ENCODE results near the gene NME4.

NME4 gene

GRCh38 chr16:367333-367903 is 29.6 kb upstream of the NME4 start:
- Histone ChIP-seq H3K4me1 (peaks cover 40 to 85% (median 75%) of the 10 kb centered on the region in 10 experiments), H3K4me3 (no peak overlapping the region), H4K20me1 (peaks cover 0 to 71% (median 46%) of the 10 kb centered on the region in 11 experiments; a peak in 19 of 22 replicates)

GRCh38 chr16:368388-369158 is 28.4 kb upstream of the NME4 start:
- Histone ChIP-seq H3K4me2 (peak overlapping the region in 9 of 11 experiments; percentile 84 to 98 (median 95); a peak in 16 of 22 replicates), H3K9ac (peak overlapping the region; percentile 6 to 79 (median 68); a peak in 10 of 22 replicates), H3K36me3 (peaks cover 44 to 63% (median 54%) of the 10 kb centered on the region in 11 experiments), H3K27me3 (no peaks in the 10 kb centered on the region), H3K9me3 (replicated peaks in 1 of 11) (no peaks in the 10 kb centered on the region), H3K4me1 (peaks cover 32 to 83% (median 72%) of the 10 kb centered on the region in 10 experiments), H4K20me1 (peaks cover 0 to 74% (median 42%) of the 10 kb centered on the region in 11 experiments; a peak in 20 of 22 replicates), H3K27ac (no peak overlapping the region), H3K4me3 (no peak overlapping the region)
- TF ChIP-seq Cebpa-rat (IDR thresholded peaks at IDR 0.05) = no peak

More at GRCh38 chr16:367333-367903, 29.6 kb upstream of the NME4 start:
- Histone ChIP-seq H3K9me3 (replicated peaks in 1 of 11) (no peaks in the 10 kb centered on the region), H3K27me3 (no peaks in the 10 kb centered on the region; a peak in 1 of 22 replicates), H3K27ac (no peak overlapping the region), H3K36me3 (peaks cover 33 to 51% (median 42%) of the 10 kb centered on the region in 11 experiments), H3K4me2 (peak overlapping the region in 6 of 11 experiments; percentile 22 to 91 (median 79); a peak in 7 of 22 replicates), H3K9ac (peak overlapping the region in 4 of 11 experiments; percentile 9 to 69 (median 32); a peak in 4 of 22 replicates)
- TF ChIP-seq Cebpa-rat (IDR thresholded peaks at IDR 0.05) = no peak

- Histone ChIP-seq H3K9ac (peak overlapping the region; percentile 40 to 79 (median 69); a peak in 21 of 22 replicates), H3K4me2 (peak overlapping the region; percentile 84 to 98 (median 94)), H3K4me3 (peak overlapping the region; percentile 43 to 66 (median 55)), H3K27ac (peak overlapping the region in 1 of 11 experiments; percentile 22; a peak in 3 of 22 replicates), H3K36me3 (peaks cover 52 to 71% (median 62%) of the 10 kb centered on the region in 11 experiments), H3K4me1 (peaks cover 32 to 77% (median 68%) of the 10 kb centered on the region in 10 experiments), H4K20me1 (peaks cover 0 to 77% (median 42%) of the 10 kb centered on the region in 11 experiments; a peak in 20 of 22 replicates), H3K27me3 (no peaks in the 10 kb centered on the region), H3K9me3 (replicated peaks in 1 of 11) (no peaks in the 10 kb centered on the region)
- no peak for TF ChIP-seq Cebpa-rat (IDR thresholded peaks at IDR 0.05)
Observed at GRCh38 chr16:369275-369865, 27.6 kb upstream of the NME4 start.

GRCh38 chr16:369866-370436 is 27.0 kb upstream of the NME4 start:
- no peaks in the 10 kb centered on the region for H3K27me3 ChIP-seq
- H3K4me2 ChIP-seq = peak overlapping the region; percentile 84 to 98 (median 94)
- no peak for TF ChIP-seq Cebpa-rat (IDR thresholded peaks at IDR 0.05)
- H3K36me3 ChIP-seq = peaks cover 58 to 76% (median 68%) of the 10 kb centered on the region in 11 experiments
- H3K9ac ChIP-seq = peak overlapping the region; percentile 40 to 79 (median 69); a peak in 21 of 22 replicates
- peak overlapping the region; percentile 43 to 66 (median 55) for H3K4me3 ChIP-seq
- H4K20me1 ChIP-seq = peaks cover 0 to 80% (median 42%) of the 10 kb centered on the region in 11 experiments; a peak in 20 of 22 replicates
- peaks cover 32 to 72% (median 65%) of the 10 kb centered on the region in 10 experiments for H3K4me1 ChIP-seq
- H3K27ac ChIP-seq = peak overlapping the region in 1 of 11 experiments; percentile 22; a peak in 3 of 22 replicates
- H3K9me3 ChIP-seq (replicated peaks in 1 of 11) = no peaks in the 10 kb centered on the region

GRCh38 chr16:370443-370842 is 26.6 kb upstream of the NME4 start, which contains the start of gene MRPL28:
Gene MRPL28, minus strand, starts transcription at chr16:370538. Its CDS starts 320 bp downstream, at chr16:370218.
- Histone ChIP-seq H3K9me3 (replicated peaks in 1 of 11) (no peaks in the 10 kb centered on the region), H3K9ac (peak within 1 kb of the TSS; percentile 40 to 79 (median 69); a peak in 21 of 22 replicates), H4K20me1 (peaks cover 0 to 85% (median 42%) of the 10 kb centered on the region in 11 experiments; a peak in 20 of 22 replicates), H3K4me2 (peak within 1 kb of the TSS; percentile 84 to 98 (median 94)), H3K27ac (peak within 1 kb of the TSS; percentile 9 to 61 (median 49); a peak in 18 of 22 replicates), H3K36me3 (peaks cover 63 to 81% (median 72%) of the 10 kb centered on the region in 11 experiments), H3K4me1 (peaks cover 32 to 67% (median 62%) of the 10 kb centered on the region in 10 experiments), H3K4me3 (peak within 1 kb of the TSS; percentile 43 to 66 (median 55)), H3K27me3 (no peaks in the 10 kb centered on the region)
- no peak for TF ChIP-seq Cebpa-rat (IDR thresholded peaks at IDR 0.05)

GRCh38 chr16:370979-371514 is 26.0 kb upstream of the NME4 start:
- peaks cover 32 to 62% (median 57%) of the 10 kb centered on the region in 10 experiments for H3K4me1 ChIP-seq
- H3K9ac ChIP-seq = peak overlapping the region in 10 of 11 experiments; percentile 14 to 68 (median 62); a peak in 17 of 22 replicates
- peak overlapping the region in 9 of 10 experiments; percentile 20 to 66 (median 55); a peak in 15 of 20 replicates for H3K4me3 ChIP-seq
- peaks cover 0 to 87% (median 40%) of the 10 kb centered on the region in 11 experiments; a peak in 20 of 22 replicates for H4K20me1 ChIP-seq
- H3K36me3 ChIP-seq = peaks cover 68 to 85% (median 76%) of the 10 kb centered on the region in 11 experiments
- TF ChIP-seq Cebpa-rat (IDR thresholded peaks at IDR 0.05) = no peak
- no peaks in the 10 kb centered on the region for H3K27me3 ChIP-seq
- peak overlapping the region; percentile 9 to 61 (median 49); a peak in 18 of 22 replicates for H3K27ac ChIP-seq
- peak overlapping the region; percentile 79 to 94 (median 89) for H3K4me2 ChIP-seq
- no peaks in the 10 kb centered on the region for H3K9me3 ChIP-seq (replicated peaks in 1 of 11)

- H3K27ac ChIP-seq = peak overlapping the region in 6 of 11 experiments; percentile 17 to 61 (median 50); a peak in 8 of 22 replicates
- H3K4me3 ChIP-seq = peak overlapping the region in 1 of 10 experiments; percentile 20; a peak in 2 of 20 replicates
- H3K36me3 ChIP-seq = peaks cover 71 to 85% (median 76%) of the 10 kb centered on the region in 11 experiments
- H3K9me3 ChIP-seq (replicated peaks in 1 of 11) = no peaks in the 10 kb centered on the region
- peak overlapping the region in 8 of 11 experiments; percentile 15 to 67 (median 62); a peak in 15 of 22 replicates for H3K9ac ChIP-seq
- H3K4me1 ChIP-seq = peaks cover 32 to 55% (median 50%) of the 10 kb centered on the region in 10 experiments
- H4K20me1 ChIP-seq = peaks cover 0 to 87% (median 43%) of the 10 kb centered on the region in 11 experiments; a peak in 20 of 22 replicates
- H3K4me2 ChIP-seq = peak overlapping the region; percentile 79 to 94 (median 89)
- no peak for TF ChIP-seq Cebpa-rat (IDR thresholded peaks at IDR 0.05)
- H3K27me3 ChIP-seq = no peaks in the 10 kb centered on the region
Observed at GRCh38 chr16:371515-372301, 25.3 kb upstream of the NME4 start.
